ENCODE results near the gene PRKD1.

Gene PRKD1

GRCh38 chr14:29630566-29631160 lies 297.0 kb downstream of the PRKD1 start:
- no peak for ATAC-seq
- Mint-ChIP-seq H3K27me3 (no peaks in the 10 kb centered on the region), H3K4me1 (no peaks in the 10 kb centered on the region), H3K4me3 (no peak overlapping the region), H3K9me3 (no peaks in the 10 kb centered on the region), H3K27ac (no peak overlapping the region)
- no peak for DNase-seq

GRCh38 chr14:29629839-29630238 lies 297.8 kb downstream of the PRKD1 start:
- no peak for DNase-seq
- H3K4me3 Mint-ChIP-seq, result no peak overlapping the region
- H3K4me1 Mint-ChIP-seq, result no peaks in the 10 kb centered on the region
- H3K27ac Mint-ChIP-seq, result no peak overlapping the region
- no peak for ATAC-seq
- H3K9me3 Mint-ChIP-seq, result peaks cover 0 to 6% of the 10 kb centered on the region in 2 donors
- no peaks in the 10 kb centered on the region for H3K27me3 Mint-ChIP-seq

- H3K9me3 Mint-ChIP-seq, result peaks cover 0 to 6% of the 10 kb centered on the region in 2 donors
- H3K27ac Mint-ChIP-seq, result no peak overlapping the region
- no peak for DNase-seq
- no peaks in the 10 kb centered on the region for H3K4me1 Mint-ChIP-seq
- no peak overlapping the region for H3K4me3 Mint-ChIP-seq
- no peak for ATAC-seq
- no peaks in the 10 kb centered on the region for H3K27me3 Mint-ChIP-seq
These were observed 300.5 kb downstream of the PRKD1 start for GRCh38 chr14:29627137-29627536.

GRCh38 chr14:29618323-29619067 lies 309.2 kb downstream of the PRKD1 start:
- ATAC-seq (no peak), DNase-seq (no peak)
- Mint-ChIP-seq H3K4me1 (no peaks in the 10 kb centered on the region), H3K27me3 (no peaks in the 10 kb centered on the region), H3K9me3 (peaks cover 0 to 14% of the 10 kb centered on the region in 2 donors), H3K27ac (no peak overlapping the region), H3K4me3 (no peak overlapping the region)

GRCh38 chr14:29616922-29617321 lies 310.7 kb downstream of the PRKD1 start:
- Mint-ChIP-seq H3K27me3 (no peaks in the 10 kb centered on the region), H3K4me3 (no peak overlapping the region), H3K4me1 (no peaks in the 10 kb centered on the region), H3K27ac (no peak overlapping the region), H3K9me3 (peaks cover 0 to 14% of the 10 kb centered on the region in 2 donors)
- ATAC-seq, result no peak
- no peak for DNase-seq

GRCh38 chr14:29608861-29609260 lies 318.8 kb downstream of the PRKD1 start:
- no peaks in the 10 kb centered on the region for H3K4me1 Mint-ChIP-seq
- no peak for ATAC-seq
- no peaks in the 10 kb centered on the region for H3K27me3 Mint-ChIP-seq
- H3K9me3 Mint-ChIP-seq, result peaks cover 8 to 15% of the 10 kb centered on the region in 2 donors
- DNase-seq, result no peak
- H3K4me3 Mint-ChIP-seq, result no peak overlapping the region
- H3K27ac Mint-ChIP-seq, result no peak overlapping the region

- no peak overlapping the region for H3K27ac Mint-ChIP-seq
- H3K4me1 Mint-ChIP-seq, result no peaks in the 10 kb centered on the region
- DNase-seq (no peak), ATAC-seq (no peak)
- peaks cover 10 to 16% of the 10 kb centered on the region in 2 donors for H3K9me3 Mint-ChIP-seq
- no peak overlapping the region for H3K4me3 Mint-ChIP-seq
- no peaks in the 10 kb centered on the region for H3K27me3 Mint-ChIP-seq
These were observed 320.5 kb downstream of the PRKD1 start for GRCh38 chr14:29607169-29607568.

GRCh38 chr14:29603696-29604095 lies 324.0 kb downstream of the PRKD1 start:
- Mint-ChIP-seq H3K4me1 (no peaks in the 10 kb centered on the region), H3K27ac (no peak overlapping the region), H3K9me3 (peaks cover 16 to 20% of the 10 kb centered on the region in 2 donors), H3K27me3 (no peaks in the 10 kb centered on the region), H3K4me3 (no peak overlapping the region)
- DNase-seq (no peak), ATAC-seq (no peak)

- no peak for ATAC-seq
- no peak overlapping the region for H3K4me3 Mint-ChIP-seq
- no peaks in the 10 kb centered on the region for H3K27me3 Mint-ChIP-seq
- no peaks in the 10 kb centered on the region for H3K4me1 Mint-ChIP-seq
- no peak overlapping the region for H3K27ac Mint-ChIP-seq
- peaks cover 15 to 16% of the 10 kb centered on the region in 2 donors for H3K9me3 Mint-ChIP-seq
- no peak for DNase-seq
These were observed 326.0 kb downstream of the PRKD1 start for GRCh38 chr14:29601616-29602015.

- ATAC-seq (no peak), DNase-seq (no peak)
- Mint-ChIP-seq H3K9me3 (peaks cover 0 to 14% of the 10 kb centered on the region in 2 donors), H3K27ac (no peak overlapping the region), H3K27me3 (no peaks in the 10 kb centered on the region), H3K4me1 (no peaks in the 10 kb centered on the region), H3K4me3 (no peak overlapping the region)
These were observed 339.7 kb downstream of the PRKD1 start for GRCh38 chr14:29587761-29588470.

- no peaks in the 10 kb centered on the region for H3K27me3 Mint-ChIP-seq
- DNase-seq (no peak), ATAC-seq (no peak)
- H3K9me3 Mint-ChIP-seq, result peaks cover 0 to 20% of the 10 kb centered on the region in 2 donors
- H3K4me1 Mint-ChIP-seq, result no peaks in the 10 kb centered on the region
- H3K4me3 Mint-ChIP-seq, result no peak overlapping the region
- H3K27ac Mint-ChIP-seq, result no peak overlapping the region
These were observed 340.6 kb downstream of the PRKD1 start for GRCh38 chr14:29587046-29587445.

GRCh38 chr14:29584992-29585391 lies 342.7 kb downstream of the PRKD1 start:
- ATAC-seq, result no peak
- H3K9me3 Mint-ChIP-seq, result peaks cover 0 to 20% of the 10 kb centered on the region in 2 donors
- DNase-seq, result no peak
- no peaks in the 10 kb centered on the region for H3K4me1 Mint-ChIP-seq
- H3K27ac Mint-ChIP-seq, result peak overlapping the region in 1 of 2 donors; percentile 52
- no peaks in the 10 kb centered on the region for H3K27me3 Mint-ChIP-seq
- no peak overlapping the region for H3K4me3 Mint-ChIP-seq

GRCh38 chr14:29580763-29581162 lies 346.9 kb downstream of the PRKD1 start:
- ATAC-seq (no peak), DNase-seq (no peak)
- no peaks in the 10 kb centered on the region for H3K27me3 Mint-ChIP-seq
- H3K9me3 Mint-ChIP-seq, result peaks cover 0 to 9% of the 10 kb centered on the region in 2 donors
- H3K4me3 Mint-ChIP-seq, result no peak overlapping the region
- peak overlapping the region in 1 of 2 donors; percentile 60 for H3K27ac Mint-ChIP-seq
- no peaks in the 10 kb centered on the region for H3K4me1 Mint-ChIP-seq

- Mint-ChIP-seq H3K27me3 (no peaks in the 10 kb centered on the region), H3K27ac (no peak overlapping the region), H3K4me1 (no peaks in the 10 kb centered on the region), H3K9me3 (peaks cover 0 to 6% of the 10 kb centered on the region in 2 donors), H3K4me3 (no peak overlapping the region)
- ATAC-seq (no peak), DNase-seq (no peak)
These were observed 347.8 kb downstream of the PRKD1 start for GRCh38 chr14:29579838-29580237.

GRCh38 chr14:29576927-29577326 lies 350.7 kb downstream of the PRKD1 start:
- no peaks in the 10 kb centered on the region for H3K4me1 Mint-ChIP-seq
- H3K27me3 Mint-ChIP-seq, result no peaks in the 10 kb centered on the region
- no peak for DNase-seq
- no peak overlapping the region for H3K4me3 Mint-ChIP-seq
- no peak overlapping the region for H3K27ac Mint-ChIP-seq
- H3K9me3 Mint-ChIP-seq, result peaks cover 5 to 15% of the 10 kb centered on the region in 2 donors
- ATAC-seq, result no peak

- Mint-ChIP-seq H3K27ac (no peak overlapping the region), H3K27me3 (no peaks in the 10 kb centered on the region), H3K9me3 (peaks cover 22 to 54% of the 10 kb centered on the region in 2 donors), H3K4me3 (no peak overlapping the region), H3K4me1 (no peaks in the 10 kb centered on the region)
- ATAC-seq (no peak), DNase-seq (no peak)
These were observed 358.5 kb downstream of the PRKD1 start for GRCh38 chr14:29569194-29569593.
